Chondrocyte (in vitro differentiated cells): ENCODE measurements around the gene TMEM253. TPM values are rescaled to one million over a fixed set of nuclear protein-coding genes. Genes with fewer than 3 reads are reported as not detected.
A peak's percentile ranks its signal among the peaks of the same experiment; 100 is the strongest.

Experiments used
- DNase-seq: peaks from one replicate; pipeline ENCODE4 v3.0.0; 2021; ENCODE audit warnings: mixed read lengths, low spot score
- H3K27ac Mint-ChIP-seq: one replicate; pipeline ENCODE4 v1.8.0; 2021; ENCODE audit warnings: mild to moderate bottlenecking, moderate library complexity, mixed read lengths; ENCODE audit not compliant: unreplicated experiment
- H3K27me3 Mint-ChIP-seq: 2 replicates; pipeline ENCODE4 v1.8.0; 2021; ENCODE audit warnings: low read depth, mixed read lengths
- H3K36me3 Mint-ChIP-seq: 2 replicates; pipeline ENCODE4 v1.8.0; 2021; ENCODE audit warnings: low read depth, mixed read lengths
- H3K4me1 Mint-ChIP-seq: 2 replicates; pipeline ENCODE4 v1.8.0; 2021; ENCODE audit warnings: low read depth, mild to moderate bottlenecking, mixed read lengths
- H3K4me3 Mint-ChIP-seq: one replicate; pipeline ENCODE4 v1.8.0; 2021; ENCODE audit warnings: mild to moderate bottlenecking, moderate library complexity, mixed read lengths; ENCODE audit not compliant: unreplicated experiment
- H3K9me3 Mint-ChIP-seq: 2 replicates; pipeline ENCODE4 v1.8.0; 2021; ENCODE audit warnings: low read depth, mixed read lengths
- total RNA-seq: library from RNA; stranded (reverse); gene quantifications from 3 replicates; pipeline ENCODE4 v1.2.1, GENCODE V29; 2021
- TF ChIP-seq, protein P1 (sequence below): fragments of 200-600 bp; sonication (generic); IDR thresholded peaks from 2 replicates; pipeline ENCODE4 v1.5.0; 2021; ENCODE audit warnings: antibody characterized with exemption, mild to moderate bottlenecking, moderate library complexity

TMEM253 gene
- total RNA-seq, 1 donor from 2014 or later = 1.1 TPM

DNA sequence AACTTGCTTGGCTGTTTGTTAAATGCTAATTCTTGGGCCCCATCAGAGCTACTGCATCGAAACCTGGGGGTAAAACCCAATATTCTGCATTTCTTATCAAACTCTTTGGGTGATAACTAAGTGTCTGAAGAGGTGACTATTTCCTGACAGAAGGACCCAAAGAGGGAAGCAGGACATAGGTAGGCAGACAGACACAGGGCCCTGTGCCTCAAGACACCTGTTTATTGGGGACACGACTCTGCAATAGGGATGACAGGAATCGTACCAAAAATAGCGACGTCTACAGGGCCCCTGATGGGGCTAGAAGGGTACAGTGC, 11.0 kb upstream of the TMEM253 start:
- H3K9me3 Mint-ChIP-seq = no peaks in the 10 kb centered on the region
- H3K36me3 Mint-ChIP-seq = peaks cover 33% of the 10 kb centered on the region
- H3K27ac Mint-ChIP-seq = no peak overlapping the region
- peaks cover 40% of the 10 kb centered on the region for H3K4me1 Mint-ChIP-seq
- TF ChIP-seq, protein P1, sequence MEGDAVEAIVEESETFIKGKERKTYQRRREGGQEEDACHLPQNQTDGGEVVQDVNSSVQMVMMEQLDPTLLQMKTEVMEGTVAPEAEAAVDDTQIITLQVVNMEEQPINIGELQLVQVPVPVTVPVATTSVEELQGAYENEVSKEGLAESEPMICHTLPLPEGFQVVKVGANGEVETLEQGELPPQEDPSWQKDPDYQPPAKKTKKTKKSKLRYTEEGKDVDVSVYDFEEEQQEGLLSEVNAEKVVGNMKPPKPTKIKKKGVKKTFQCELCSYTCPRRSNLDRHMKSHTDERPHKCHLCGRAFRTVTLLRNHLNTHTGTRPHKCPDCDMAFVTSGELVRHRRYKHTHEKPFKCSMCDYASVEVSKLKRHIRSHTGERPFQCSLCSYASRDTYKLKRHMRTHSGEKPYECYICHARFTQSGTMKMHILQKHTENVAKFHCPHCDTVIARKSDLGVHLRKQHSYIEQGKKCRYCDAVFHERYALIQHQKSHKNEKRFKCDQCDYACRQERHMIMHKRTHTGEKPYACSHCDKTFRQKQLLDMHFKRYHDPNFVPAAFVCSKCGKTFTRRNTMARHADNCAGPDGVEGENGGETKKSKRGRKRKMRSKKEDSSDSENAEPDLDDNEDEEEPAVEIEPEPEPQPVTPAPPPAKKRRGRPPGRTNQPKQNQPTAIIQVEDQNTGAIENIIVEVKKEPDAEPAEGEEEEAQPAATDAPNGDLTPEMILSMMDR = no peak
- no peak for DNase-seq
- no peaks in the 10 kb centered on the region for H3K27me3 Mint-ChIP-seq
- H3K4me3 Mint-ChIP-seq = no peak overlapping the region

DNA sequence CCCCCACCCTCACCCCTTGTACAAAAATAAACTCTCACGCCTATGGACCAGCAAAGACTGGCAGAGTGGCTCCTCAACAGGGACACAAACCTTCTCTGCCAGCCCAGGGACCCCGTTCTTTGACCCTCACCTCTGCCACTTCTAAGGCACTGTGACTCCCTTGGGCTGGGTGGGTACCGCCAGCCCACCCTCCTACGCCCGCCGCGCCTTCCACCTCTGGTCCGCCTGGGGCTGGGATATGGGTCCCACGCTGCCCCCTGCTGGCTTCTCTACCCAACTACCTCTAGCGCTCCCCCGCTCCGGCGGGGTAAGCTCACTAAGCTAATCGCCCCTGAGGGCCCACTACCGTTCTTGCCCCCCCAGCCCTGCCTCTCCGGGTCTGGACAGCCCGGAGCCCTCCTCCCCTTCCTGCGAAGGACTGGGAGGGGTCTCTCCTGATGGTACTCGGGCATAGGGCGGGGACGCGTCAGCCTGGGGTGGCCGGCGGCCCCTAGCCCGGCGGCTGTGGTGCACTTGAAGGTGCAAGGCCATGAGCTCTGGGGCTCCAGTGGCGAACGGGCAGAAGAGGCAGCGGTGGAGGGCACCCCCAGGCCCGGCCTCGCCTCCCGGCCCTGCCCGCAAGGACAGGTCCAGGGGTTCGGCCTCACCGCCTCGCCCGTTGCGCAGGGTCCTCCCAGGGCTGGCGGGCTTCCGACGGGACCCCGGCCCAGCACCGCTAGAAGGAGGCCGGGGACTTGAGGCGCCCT, 10.5 kb upstream of the TMEM253 start:
- Mint-ChIP-seq H3K4me3 (no peak overlapping the region), H3K36me3 (peaks cover 31% of the 10 kb centered on the region), H3K27ac (peak overlapping the region; percentile 68), H3K4me1 (peaks cover 43% of the 10 kb centered on the region), H3K9me3 (no peaks in the 10 kb centered on the region), H3K27me3 (no peaks in the 10 kb centered on the region)
- TF ChIP-seq, protein P1 = peak; percentile 79
- no peak for DNase-seq

DNA sequence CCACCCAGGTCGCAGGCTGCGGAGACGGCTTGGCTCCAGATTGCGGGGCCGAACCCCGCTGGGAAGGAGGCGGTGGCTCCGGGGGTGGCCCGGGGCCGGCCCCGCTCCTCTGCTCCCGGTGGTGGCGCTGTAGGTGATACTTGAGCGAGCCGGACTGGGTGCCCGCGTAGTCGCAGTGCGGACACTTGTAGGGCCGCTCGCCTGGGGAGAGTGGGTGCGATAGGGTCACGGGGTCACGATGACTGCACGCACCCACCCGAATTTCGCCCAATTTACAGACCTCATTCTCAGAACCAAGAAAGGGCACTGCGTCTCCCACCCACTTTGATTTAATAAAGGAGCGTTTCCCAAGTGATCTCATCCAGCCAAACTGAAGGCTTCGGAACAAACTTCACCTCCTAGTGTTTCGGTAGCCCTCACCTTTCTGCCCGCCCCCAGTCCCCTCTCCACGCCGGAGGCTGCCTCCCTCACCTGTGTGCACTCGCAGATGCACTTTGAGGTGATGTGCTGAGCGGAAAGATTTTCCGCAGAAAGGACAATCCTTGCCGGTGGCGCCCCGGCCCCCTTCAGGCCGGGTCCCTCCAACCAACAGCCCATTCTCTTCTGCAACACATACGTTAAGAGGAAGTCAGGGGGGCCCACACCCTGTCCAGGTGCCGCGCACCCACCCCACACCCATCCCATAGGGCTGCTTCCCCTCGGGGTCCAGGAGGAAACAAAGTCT, 9.8 kb upstream of the TMEM253 start:
- peaks cover 50% of the 10 kb centered on the region for H3K4me1 Mint-ChIP-seq
- H3K9me3 Mint-ChIP-seq = no peaks in the 10 kb centered on the region
- no peak for DNase-seq
- TF ChIP-seq, protein P1 = no peak
- no peaks in the 10 kb centered on the region for H3K27me3 Mint-ChIP-seq
- no peak overlapping the region for H3K27ac Mint-ChIP-seq
- no peak overlapping the region for H3K4me3 Mint-ChIP-seq
- H3K36me3 Mint-ChIP-seq = peaks cover 25% of the 10 kb centered on the region

DNA sequence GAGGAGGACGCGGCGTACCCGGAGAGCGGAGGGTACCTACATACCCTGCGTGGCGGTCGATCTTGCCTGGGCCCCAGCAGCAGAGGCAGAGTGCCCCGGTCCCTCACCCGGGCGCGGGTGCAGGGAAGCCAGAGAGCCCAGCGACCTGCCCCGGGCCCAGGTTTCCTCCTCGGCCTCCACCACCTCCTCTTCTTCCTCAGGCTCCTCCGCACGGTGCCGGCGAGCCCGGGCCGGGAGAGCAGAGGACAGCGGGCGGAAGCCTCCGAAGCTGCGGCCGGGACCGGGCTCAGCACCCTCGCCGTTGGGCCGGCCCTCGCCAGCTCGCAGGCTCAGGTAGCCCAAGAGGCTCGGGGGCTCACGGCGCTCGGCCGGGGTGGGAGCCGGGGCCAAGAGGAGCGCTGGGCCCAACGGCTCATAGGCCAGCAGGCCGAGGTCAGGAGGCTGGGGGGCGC, 9.0 kb upstream of the TMEM253 start:
- Mint-ChIP-seq H3K27me3 (no peaks in the 10 kb centered on the region), H3K9me3 (no peaks in the 10 kb centered on the region), H3K36me3 (peaks cover 19% of the 10 kb centered on the region), H3K27ac (no peak overlapping the region), H3K4me1 (peaks cover 46% of the 10 kb centered on the region), H3K4me3 (no peak overlapping the region)
- TF ChIP-seq, protein P1 = no peak
- no peak for DNase-seq

DNA sequence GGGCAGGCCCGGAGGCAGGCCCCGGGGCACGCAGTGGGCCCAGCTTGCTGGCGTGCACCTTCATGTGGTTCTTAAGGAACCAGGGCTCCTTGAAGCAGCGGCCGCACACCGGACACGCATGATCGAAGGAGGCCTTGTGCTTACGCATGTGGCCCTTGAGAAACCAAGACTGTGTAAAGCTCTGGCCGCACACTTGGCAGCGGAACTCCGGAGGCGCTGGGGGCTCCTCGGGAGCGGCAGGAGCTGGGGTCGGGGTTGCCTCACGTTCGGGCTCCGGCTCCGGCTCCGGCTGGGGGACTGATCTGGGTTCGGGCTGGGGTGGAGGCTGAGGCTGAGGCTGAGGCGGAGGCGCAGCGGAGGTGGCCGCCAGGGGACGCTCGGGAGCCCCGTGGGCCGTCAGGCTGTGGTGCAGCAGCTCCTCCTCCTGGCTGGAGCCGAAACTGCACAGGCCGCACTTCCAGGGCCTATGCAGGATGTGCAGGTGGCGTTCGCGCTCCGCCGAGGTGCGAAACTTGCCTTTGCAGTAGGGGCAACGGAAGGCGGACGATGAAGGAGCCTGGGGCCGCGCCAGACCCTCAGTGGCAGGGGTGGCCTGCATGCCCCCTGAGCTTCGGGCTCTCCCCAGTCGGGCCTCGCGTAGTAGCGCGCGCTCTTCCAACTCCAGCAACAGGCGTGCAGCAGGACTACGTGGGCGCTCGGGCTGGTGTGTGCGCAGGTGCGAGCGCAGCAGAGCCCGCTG, 8.4 kb upstream of the TMEM253 start:
- TF ChIP-seq, protein P1 = peak; percentile 100
- H3K27ac Mint-ChIP-seq = peak overlapping the region; percentile 36
- no peaks in the 10 kb centered on the region for H3K9me3 Mint-ChIP-seq
- H3K27me3 Mint-ChIP-seq = no peaks in the 10 kb centered on the region
- no peak for DNase-seq
- H3K4me3 Mint-ChIP-seq = no peak overlapping the region
- peaks cover 19% of the 10 kb centered on the region for H3K36me3 Mint-ChIP-seq
- peaks cover 46% of the 10 kb centered on the region for H3K4me1 Mint-ChIP-seq
